GM18951 (cell line): ENCODE results near the gene CEP68.

Experiments used
- POLR2A ChIP-seq: IDR thresholded peaks from 4 replicates; pipeline ENCODE4 v1.6.1; 2011; ENCODE audit warnings: mild to moderate bottlenecking; ENCODE audit not compliant: insufficient read length, insufficient read depth; ENCODE audit errors: extremely low read depth
- in situ Hi-C: fragments of 300-500 bp; cut with MboI; formaldehyde crosslinking; loops from one replicate; pipeline ENCODE4 v1.12.0; 2022; ENCODE audit warnings: low sequenced_read_pairs, mixed read lengths, inconsistent platforms; ENCODE audit not compliant: unreplicated experiment

The CEP68 gene

DNA sequence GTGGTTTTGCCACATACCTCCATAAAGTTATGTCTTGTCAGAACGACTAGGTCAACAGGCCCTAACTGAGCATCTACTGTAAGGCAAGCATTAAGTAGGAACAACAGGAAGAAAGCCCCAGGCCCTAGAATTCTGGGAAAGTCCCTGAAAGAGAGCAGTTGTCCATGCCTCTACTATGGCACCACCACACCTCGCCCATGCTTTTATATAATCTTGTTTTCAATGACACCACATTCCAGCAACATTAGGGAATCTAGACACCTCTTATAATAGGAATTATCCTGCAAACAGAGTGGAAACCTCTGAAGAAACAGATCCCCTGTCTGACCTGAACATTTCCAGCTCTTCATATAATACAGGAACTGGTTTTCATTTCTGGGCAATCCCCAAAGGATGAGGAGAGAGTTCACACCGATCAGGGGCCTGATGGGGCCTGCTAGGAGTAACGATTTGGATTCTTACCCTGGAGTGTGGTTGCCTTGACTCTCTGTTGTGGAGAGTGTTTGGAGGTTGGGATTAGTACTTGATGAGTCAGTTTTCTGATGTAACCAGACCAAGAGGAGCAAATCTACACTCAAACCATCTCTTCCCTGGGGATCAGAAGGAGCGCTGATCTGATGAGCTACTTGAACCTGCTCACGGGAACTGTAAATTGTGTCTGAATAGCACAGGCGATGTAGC lies 31.9 kb upstream of the CEP68 start:
- in situ Hi-C loops = no loop called here
- TF ChIP-seq POLR2A = no peak

DNA sequence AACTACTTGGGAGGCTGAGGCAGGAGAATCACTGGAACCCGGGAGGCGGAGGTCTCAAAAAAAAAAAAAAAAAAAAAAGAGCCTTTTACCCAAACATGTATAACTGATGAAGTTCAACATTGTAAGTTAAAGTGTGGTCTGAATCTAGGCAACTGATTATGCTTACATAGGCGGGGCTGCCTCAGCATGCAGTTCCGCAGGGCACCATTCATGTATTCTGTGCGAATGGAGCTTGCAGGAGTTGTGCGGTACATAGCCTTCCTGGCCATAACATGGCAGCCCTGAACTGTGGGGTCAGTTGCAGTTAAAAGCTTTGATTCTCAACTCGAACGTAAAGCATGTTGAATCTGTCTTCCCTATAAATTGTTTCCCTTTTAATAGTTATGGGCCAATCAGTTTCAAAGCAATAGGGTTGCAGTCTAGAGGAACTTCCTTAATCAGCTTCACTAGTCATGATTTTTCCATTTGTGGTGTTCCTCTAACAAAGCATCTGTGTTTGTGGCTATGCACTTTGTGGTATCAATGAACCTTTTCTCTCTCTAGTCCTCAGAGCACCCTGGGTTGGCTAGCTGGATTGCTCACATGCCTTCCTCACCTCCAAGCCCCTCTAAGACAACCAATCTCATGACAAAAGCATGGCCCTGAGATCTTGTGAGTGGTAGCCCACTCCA lies 30.6 kb upstream of the CEP68 start:
- in situ Hi-C loops = loop anchor here (25.0 kb wide), 2 partner anchors 388 to 688 kb away; no protein-coding TSS in a partner anchor
- TF ChIP-seq POLR2A = no peak

DNA sequence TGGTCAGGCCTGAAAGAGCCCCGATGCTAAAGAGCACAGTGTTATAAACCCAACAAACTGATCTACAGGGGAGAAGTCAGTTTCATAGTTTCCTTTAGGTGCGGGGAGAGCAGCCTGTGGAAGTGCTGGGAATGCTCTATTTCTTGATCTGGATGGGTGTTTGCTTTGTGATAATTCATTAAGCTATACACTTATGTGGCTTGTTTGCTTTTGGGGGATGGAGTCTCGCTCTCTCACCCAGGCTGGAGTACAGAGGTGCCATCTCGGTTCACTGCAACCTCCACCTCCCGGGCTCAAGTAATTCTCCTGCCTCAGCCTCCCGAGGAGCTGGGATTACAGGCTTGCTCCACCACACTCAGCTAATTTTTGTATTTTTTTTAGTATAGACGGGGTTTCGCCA lies 30.1 kb upstream of the CEP68 start:
- in situ Hi-C loops = loop anchor here (25.0 kb wide), 2 partner anchors 389 to 689 kb away; no protein-coding TSS in a partner anchor
- TF ChIP-seq POLR2A = no peak

DNA sequence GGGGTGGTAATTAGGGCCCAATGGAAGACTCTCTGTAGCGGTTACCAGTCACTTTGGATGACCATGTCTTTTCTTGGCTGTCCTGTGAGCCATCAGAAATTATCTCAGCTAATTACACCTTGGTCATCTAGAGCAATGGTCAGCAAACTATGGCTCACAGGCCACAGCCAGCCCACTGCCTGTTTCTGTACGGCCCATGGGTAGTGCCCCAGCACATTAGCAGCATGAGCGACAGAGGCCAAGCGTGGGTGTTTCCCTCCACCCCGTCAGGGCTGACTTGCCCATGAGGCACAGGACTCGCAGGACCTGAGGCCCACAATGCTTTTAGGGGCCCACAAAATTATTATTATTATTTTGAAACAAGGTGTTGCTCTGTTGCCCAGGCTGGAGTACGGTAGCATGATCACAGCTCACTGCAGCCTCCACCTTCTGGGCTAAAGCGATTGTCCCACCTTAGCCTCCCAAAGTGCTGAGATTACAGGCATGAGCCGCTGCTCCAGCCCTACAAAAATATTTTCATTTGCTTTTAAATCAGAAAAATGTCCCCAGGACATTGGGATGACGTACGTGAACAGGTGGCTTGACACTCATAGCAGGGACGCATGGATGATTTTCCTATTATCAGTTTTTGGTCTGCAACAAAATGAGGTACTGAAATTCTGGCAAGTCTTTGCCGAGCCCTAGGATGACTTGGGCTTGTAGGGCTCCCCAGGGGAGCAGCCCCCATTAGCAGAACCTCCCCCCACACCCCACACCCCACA lies 29.3 kb upstream of the CEP68 start:
- in situ Hi-C loops = loop anchor here (25.0 kb wide), 2 partner anchors 390 to 690 kb away; no protein-coding TSS in a partner anchor
- no peak for TF ChIP-seq POLR2A

DNA sequence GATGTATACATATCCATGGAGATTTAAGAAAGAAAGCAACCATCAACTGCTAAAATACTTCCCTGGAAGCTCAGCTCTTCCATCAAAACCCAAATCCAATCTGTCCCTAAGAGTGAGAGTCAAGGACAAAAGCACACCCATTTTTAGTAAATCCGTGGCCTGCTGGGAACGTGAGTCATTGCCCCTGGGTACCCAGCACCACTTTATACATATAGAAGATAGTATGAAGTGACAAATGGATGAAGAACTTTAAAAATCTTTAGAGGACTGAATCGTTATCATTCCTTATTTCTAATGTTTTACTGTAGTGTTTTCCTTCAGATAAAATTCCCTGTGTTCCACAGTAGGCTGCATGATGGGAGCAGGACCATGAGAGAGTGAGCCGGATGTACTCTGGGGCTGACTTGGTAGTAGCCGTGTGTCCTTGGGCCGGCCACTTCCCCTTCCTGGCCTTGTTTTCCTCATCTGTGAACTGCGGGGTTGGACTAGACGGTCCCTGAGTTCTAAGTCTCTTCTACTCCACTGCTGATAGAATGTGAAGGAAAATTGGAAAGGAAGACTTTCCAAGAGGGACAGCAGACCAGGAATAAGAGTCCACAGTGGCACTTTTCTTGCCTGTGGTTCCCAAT lies 28.5 kb upstream of the CEP68 start:
- TF ChIP-seq POLR2A = no peak
- in situ Hi-C loops = loop anchor here (25.0 kb wide), 2 partner anchors 390 to 690 kb away; no protein-coding TSS in a partner anchor

DNA sequence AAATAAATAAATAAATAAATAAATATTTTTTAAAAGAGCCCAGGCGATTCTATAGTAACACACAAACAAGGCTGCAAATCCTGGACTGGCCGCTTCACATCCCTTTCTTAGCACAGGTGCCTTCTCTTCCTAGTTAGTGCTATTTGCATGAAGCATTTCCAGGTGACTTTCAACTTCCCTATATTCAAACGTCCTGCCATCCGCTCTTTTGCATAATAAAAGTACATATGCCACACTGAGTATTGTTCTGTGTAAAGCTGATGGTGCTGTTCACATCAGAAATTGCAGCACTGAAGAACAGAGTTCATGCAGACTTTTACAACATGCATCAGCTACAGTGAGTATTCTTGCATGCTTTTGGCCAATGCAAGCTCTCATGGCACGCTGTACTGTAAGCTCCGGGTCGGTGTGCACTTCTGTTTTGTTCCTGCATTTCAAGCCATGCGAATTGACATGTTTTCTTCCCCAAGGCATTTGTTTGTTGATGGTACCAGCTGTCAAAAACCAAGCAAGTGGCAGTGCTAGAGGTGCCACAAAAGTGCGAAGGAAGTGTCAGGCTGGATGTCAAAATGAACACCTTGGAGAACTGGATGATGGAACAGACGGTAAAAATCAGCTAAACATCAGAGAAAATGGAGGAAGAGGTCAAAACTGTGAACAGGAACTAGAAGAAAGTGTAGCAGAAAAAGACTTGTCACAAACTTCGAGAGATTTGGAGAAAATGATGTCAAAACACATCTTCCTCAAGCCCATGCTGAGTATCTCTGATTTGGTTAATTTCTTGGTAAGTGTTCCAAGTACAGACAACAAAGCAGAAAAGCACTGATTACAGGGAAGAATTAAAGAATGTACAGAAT lies 25.5 kb upstream of the CEP68 start:
- in situ Hi-C loops = loop anchor here (25.0 kb wide), 2 partner anchors 393 to 693 kb away; no protein-coding TSS in a partner anchor
- peak; percentile 24 for TF ChIP-seq POLR2A

DNA sequence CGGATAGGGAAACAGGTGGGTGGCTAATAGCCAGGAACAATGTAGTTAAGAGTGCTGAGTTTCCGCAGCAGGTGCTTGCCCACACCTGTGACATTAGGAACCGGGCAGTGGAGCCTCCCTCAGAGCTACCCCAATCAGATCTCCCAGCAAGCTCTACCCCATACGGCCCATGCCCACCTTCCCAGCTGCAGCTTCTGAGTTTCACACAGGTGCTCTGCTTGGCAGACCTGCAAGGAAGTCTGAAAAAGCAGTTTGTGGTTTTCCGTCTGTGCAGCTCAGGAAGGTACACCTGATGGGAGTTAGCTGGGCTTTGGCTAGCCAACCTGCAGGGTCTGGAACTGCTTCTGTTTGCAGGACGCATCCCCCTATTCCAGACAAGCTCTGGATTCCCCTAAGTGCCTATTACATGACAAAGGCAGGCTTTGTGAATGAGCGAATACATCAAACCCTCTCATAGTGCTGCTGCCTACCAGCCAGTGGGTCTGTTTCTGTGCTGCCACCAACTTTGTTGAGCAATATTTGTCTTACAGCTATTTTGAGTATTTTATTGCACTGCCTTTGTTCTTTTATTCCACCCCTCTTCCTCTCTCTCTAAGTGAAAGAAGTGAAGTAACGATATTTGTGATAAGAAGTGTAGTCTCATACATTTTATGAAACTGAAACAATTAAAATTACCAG lies 24.7 kb upstream of the CEP68 start:
- in situ Hi-C loops = loop anchor here (25.0 kb wide), 2 partner anchors 394 to 694 kb away; no protein-coding TSS in a partner anchor
- peak; percentile 40 for TF ChIP-seq POLR2A

DNA sequence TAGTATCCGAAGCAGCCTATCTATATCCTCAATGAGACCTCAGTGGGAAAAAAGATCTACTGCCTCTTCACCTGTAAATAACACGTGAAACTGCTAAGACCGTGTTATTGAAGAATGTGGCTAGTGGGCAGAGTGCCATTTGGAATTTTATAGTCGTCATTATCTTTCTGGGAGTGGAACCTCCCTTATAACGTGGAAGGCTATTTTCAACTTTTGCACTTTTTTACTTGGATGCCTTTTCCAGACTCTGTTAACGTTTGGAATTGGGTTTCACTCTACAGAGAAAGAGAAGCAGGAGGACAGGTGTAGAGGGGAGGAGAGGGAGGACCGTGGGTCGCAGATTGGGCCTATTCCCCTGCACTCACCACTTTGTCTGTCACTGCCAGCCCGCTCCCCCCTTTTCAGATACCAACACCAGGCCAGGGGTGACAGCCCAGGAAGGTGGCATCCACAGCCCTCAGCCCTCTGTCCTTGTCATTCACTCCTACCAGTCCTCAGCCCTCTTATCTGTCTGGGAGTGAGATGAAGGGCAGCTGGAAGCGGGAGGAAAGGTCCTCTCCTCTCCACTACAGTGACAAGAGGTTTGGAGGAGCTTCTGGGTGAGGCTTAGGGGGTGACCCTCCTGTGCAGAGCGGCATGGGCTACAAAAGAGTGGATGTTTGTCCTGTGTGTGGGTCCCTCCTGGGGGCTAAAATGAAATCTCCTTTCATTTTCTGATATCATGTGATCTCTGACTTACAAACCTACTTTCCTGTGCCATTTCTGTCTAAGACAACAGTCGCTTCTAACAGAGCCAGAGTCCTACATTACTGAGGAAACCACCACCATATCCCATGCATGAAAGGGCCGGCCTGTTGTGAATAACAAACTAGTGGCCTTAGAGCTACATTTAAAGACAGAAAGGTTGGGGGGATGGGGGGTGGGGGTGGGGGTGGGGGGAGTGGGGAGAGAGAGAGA lies 23.9 kb upstream of the CEP68 start:
- in situ Hi-C loops = loop anchor here (25.0 kb wide), 2 partner anchors 395 to 695 kb away; no protein-coding TSS in a partner anchor

DNA sequence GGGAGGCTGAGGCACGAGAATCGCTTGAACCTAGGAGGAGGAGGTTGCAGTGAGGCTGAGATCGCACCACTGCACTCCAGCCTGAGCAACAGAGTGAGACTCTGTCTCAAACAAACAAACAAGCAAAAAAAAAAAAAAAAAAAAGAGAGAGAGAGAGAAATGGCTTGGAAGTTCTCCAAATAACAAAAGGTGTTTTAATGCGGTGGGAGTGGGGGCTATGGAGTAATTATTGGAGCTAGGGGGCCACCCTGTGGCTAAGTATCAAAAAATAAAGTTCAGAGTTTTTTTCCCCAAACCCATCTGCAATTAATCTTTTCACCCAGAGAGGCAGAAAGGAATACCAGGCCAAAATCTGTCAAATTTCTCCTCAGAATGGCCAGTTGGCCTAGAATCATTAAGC lies 23.0 kb upstream of the CEP68 start:
- in situ Hi-C loops = loop anchor here (25.0 kb wide), 2 partner anchors 396 to 696 kb away; no protein-coding TSS in a partner anchor
- no peak for TF ChIP-seq POLR2A

More for the DNA sequence above, 23.9 kb upstream of the CEP68 start:
- no peak for TF ChIP-seq POLR2A

DNA sequence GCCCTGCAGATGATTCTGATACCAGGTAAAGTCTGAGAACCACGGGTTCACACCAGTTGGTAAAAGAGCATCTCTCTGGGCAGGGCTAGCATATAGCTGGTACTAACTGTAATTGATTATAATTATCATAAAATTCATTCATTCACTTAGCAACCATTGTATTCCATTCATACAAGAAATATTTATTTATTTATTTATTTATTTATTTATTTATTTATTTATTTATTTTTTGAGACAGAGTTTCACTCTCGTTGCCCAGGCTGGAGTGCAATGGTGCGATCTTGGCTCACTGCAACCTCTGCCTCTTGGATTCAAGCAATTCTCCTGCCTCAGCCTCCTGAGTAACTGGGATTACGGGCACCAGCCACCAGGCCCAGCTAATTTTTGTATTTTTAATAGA lies 22.5 kb upstream of the CEP68 start:
- in situ Hi-C loops = loop anchor here (25.0 kb wide), 2 partner anchors 396 to 696 kb away; no protein-coding TSS in a partner anchor
